Choroid plexus epithelial cell (primary cell): ENCODE data around the gene MICU1.
"Not testable (repeated sequence)": the region's sequence is repeated elsewhere in the genome, so short reads cannot be mapped to it uniquely, and the experiment has no call there.

ENCODE experiments used
- DNase-seq: peaks from one replicate; pipeline ENCODE4 v3.0.0-alpha.2; 2010; ENCODE audit warnings: low read depth
- H3K4me3 ChIP-seq: 2 replicates; pipeline ENCODE4 v1.5.1; 2011; ENCODE audit warnings: low read depth, mild to moderate bottlenecking, control low read depth, low read length, moderate library complexity
- CTCF ChIP-seq: conservative IDR thresholded peaks from 2 replicates; pipeline ENCODE4 v1.5.1; 2011; ENCODE audit warnings: low read depth, mild to moderate bottlenecking, control low read depth, inconsistent platforms, low read length, moderate library complexity

The MICU1 gene

GRCh38 chr10:72477463-72477862 lies 148.4 kb downstream of the MICU1 start:
- no peak for DNase-seq
- TF ChIP-seq CTCF = no peak
- H3K4me3 ChIP-seq = no peak overlapping the region

GRCh38 chr10:72472306-72472705 lies 153.6 kb downstream of the MICU1 start:
- no peak for DNase-seq
- no peak for TF ChIP-seq CTCF
- H3K4me3 ChIP-seq = no peak overlapping the region

GRCh38 chr10:72470666-72471065 lies 155.2 kb downstream of the MICU1 start:
- no peak for TF ChIP-seq CTCF
- H3K4me3 ChIP-seq = no peak overlapping the region
- DNase-seq = no peak

- H3K4me3 ChIP-seq, DNase-seq: not testable (repeated sequence)
Measured at GRCh38 chr10:72467064-72467463, 158.8 kb downstream of the MICU1 start.

GRCh38 chr10:72466018-72466417 lies 159.9 kb downstream of the MICU1 start:
- no peak overlapping the region for H3K4me3 ChIP-seq
- no peak for TF ChIP-seq CTCF
- no peak for DNase-seq

- no peak for DNase-seq
- no peak for TF ChIP-seq CTCF
- H3K4me3 ChIP-seq = no peak overlapping the region
Measured at GRCh38 chr10:72464438-72464837, 161.4 kb downstream of the MICU1 start.

GRCh38 chr10:72462261-72462660 lies 163.6 kb downstream of the MICU1 start:
- no peak for TF ChIP-seq CTCF
- no peak for DNase-seq
- H3K4me3 ChIP-seq = no peak overlapping the region

GRCh38 chr10:72461085-72461484 lies 164.8 kb downstream of the MICU1 start:
- H3K4me3 ChIP-seq = no peak overlapping the region
- no peak for TF ChIP-seq CTCF
- peak; percentile 43 for DNase-seq
